DMS114 treated with DMSO at 0.1 percent for 48 hours (cell line): ENCODE data around the gene SRBD1.

Experiments used
- DNase-seq: peaks from one replicate; lab custom pipeline; 2025; ENCODE audit not compliant: unreplicated experiment; lab: John Stamatoyannopoulos, UW

Gene SRBD1

GRCh38 chr2:45611020-45611859, at the start of gene SRBD1:
Gene SRBD1 (minus strand): TSS chr2:45611267. CDS start chr2:45605441, 5,826 bp downstream.
- peak; percentile 88 for DNase-seq

GRCh38 chr2:45654250-45654649, 43.2 kb upstream of the SRBD1 start:
- no peak for DNase-seq

GRCh38 chr2:45653122-45653913, 42.3 kb upstream of the SRBD1 start:
- no peak for DNase-seq

GRCh38 chr2:45652090-45653031, 41.3 kb upstream of the SRBD1 start:
- DNase-seq: peak; percentile 3

DNA sequence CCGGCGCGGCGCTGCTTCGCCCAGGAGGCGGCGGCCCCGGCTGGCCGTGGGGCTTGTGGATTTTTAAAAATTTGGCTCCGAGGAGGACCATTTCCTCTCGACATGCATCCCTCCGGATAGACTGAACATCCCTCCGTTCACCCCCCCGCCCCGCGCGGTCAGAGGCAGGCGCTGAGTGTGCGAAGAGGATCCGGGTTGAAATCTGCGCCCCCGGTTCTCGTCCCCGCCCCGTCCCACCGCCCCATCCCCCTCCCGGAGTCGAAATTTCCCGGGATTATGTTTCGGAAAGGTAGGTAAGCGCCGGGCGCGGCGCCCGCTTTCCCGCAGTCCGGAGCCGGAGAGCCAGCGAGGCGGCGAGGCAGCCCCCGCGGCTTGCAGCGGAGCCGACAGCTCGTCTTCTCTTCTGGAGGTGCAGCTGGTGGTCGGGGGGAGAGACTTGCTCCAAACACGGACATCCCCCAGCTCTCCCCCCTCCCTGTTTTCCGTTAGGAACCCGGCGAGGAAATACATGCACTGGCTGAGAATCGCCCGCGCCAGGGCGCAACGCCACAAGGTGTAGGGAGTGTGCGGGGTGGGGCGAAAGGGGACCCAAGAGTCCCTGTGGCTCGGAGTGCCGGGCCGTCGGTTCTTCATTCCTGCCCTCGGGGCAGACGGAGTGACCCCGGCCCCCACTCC, 40.5 kb upstream of the SRBD1 start, which contains the start of gene PRKCE:
Gene PRKCE (plus strand): TSS at position 261 of the 675 bp plus-strand sequence.
- no peak for DNase-seq

DNA sequence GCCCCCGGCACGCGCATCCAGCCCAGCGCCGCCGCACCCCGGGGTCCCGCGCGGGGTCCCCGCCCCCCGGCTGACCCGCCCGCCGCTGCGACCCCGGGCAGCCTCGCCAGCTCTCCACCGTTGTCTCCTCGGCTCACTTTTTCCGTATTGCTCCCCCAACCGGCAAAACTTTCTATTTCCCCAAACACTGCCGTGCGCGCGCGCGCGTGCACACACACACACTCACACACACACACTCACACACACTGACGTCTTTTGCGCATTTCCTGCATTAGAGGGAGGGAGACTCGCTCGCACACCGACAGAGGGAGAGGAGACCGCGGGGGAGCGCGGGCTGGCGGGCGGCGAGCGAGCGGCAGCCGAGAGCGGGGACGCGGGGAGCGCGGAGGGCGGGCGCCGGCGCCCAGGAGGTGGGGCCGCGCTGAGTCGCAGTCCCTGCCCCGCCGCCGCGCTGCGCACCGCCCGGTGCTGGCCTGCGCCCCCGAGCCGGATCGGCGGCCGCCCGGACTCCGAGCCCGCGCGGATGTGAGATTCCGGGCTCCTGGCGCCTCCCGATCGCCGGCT, 39.9 kb upstream of the SRBD1 start:
- DNase-seq: peak; percentile 79

GRCh38 chr2:45649858-45650811, 39.1 kb upstream of the SRBD1 start:
- DNase-seq: peak; percentile 48

- no peak for DNase-seq
These were observed 38.4 kb upstream of the SRBD1 start for GRCh38 chr2:45649462-45649857.

DNA sequence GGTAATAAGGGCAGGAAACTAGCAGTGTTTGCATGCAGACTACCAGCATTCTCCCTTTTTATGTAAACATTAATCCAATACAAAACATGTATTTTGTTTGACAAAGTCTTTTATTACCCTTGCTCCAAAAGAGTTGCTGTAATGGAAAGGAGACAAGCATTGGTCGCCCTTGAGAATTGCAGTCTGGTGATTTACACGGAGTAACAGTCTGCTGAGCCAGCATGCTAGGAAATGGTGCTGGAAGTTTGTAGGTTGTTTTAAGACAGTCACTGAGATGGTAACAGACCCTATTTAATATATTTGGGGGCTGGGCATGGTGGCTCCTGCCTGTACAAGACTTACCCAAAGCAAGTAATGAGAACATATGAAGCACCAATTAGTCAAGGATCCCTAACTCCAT, 37.6 kb upstream of the SRBD1 start:
- DNase-seq: no peak

DNA sequence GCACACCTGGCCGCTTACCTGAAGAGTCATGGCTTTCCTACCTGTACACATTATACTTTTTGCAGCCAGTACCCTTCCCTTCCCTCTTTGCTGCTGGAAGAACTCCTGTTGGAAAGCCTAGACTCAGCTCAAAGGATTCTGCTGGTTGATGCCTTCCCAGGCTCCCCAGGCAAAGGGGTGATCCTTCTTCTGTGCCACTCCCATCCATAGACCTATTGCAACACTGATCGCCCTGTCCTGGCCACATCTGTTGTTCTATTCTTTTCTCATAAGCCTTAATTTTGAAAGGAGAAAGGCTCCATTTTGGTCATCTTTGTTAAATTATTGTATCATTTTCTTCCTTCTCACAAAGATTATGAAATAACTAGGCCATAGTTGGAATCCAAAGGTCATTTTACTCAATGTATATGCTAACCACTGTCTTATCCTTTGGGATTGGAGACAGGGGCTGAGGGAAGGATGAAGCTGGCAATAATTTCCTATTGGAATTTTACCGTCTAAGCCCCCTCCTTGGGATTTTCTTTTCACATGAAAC, 37.0 kb upstream of the SRBD1 start:
- DNase-seq: no peak

DNA sequence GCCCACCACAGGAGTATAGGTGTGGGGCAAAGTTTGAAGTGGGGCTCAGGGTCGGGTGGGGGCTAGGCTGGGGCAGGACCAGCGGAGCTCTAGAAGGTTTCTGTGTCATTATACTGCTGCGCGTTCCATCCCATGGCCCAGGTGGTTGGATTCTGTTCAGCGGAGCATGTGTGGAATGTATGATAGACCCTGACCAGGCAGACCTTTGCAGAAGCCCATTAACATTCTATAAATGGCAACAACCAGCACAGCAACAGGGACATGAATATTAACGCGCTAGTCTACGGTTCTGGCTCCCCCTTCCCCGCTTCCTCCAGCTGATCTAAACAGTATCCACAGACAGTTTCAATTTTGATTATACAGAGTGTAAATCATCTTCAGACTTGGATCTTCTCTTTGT, 36.3 kb upstream of the SRBD1 start:
- no peak for DNase-seq

DNA sequence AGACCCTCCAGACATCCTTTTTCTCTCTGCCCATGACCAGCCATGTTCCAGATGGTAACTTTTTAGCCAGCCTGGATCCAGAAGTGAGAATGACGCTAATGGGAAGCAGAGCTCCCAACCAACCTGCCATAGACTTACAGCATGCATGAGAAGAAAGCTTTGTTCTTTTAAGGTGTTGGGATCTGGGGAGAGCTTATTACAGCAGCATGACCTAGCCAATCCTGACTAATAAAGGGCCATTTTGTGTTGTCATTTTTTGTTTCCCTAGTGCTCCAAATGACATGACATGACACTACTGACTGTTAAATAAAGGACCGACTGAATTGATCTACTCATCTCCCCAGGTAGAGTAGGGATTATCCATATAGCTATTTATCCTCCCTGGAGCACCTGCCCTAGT, 35.2 kb upstream of the SRBD1 start:
- DNase-seq: no peak

DNA sequence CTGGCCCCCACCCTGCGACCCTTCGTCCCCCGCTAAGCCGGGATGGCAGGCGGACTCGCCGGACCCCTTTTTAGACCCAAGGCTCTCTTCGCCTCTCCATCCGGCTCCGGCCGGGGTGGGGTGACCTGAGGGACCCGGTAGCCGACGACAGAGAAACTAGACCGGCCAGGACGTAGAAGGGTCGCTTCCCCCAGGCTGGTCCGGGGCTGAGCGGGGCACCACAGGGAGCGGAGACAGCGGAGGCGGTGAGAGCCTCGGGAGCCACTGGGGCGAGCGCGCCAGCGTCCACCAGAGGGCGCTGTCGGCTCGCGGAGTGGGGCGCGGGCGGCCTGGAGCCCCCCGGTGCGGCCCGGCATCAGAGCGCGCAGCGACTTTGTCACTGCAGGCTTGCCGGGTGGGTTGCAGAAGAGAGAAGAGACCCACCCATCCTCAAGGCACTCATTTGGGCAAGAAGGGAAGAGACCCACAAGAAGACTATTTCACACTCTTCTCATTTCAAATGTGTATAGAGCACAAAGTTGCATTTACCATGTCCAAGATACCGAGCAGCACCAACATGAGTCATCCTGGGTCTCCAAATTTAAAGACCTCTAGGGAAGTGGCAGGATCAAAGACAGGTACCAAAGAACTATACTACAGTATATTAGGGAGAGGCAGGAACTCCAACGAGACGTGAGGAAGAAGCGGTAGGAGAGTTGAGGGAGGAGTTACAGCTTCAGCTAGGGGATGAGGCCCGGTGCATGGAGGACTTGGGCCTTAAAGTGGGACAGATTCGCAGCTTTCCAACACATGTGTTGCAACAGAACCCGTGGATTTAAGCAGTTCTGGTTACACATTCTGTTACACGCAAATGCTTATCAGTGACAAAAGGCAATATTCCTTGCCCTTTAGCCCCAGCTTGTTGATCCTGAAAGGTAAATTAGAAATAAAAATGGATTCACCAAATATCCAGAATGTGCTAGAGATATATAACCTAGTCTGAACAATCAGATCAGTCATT, 32.8 kb upstream of the SRBD1 start:
- DNase-seq: peak; percentile 43

- no peak for DNase-seq
These were observed 32.0 kb upstream of the SRBD1 start for GRCh38 chr2:45643095-45643494.

DNA sequence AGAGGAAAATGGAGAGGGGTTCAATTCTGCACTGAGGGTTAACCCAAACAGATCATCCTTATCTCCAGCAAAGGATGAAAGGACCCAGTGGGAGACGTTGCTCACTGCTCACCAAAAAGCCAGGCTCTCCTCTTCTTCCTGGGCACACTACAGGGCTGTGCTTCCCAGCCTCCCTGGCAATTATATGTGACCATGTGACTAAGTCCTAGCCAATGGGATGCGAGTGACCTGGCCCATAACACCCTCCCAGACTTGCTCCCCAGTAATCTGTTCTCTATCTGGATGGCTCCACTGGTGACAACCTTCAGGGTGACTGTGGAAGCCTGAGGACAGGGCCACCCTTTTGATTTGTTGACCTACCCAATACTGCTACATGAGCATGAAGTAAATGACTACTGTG, 29.5 kb upstream of the SRBD1 start:
- no peak for DNase-seq

GRCh38 chr2:45637440-45637839, 26.4 kb upstream of the SRBD1 start:
- DNase-seq: no peak

GRCh38 chr2:45636008-45636407, 24.9 kb upstream of the SRBD1 start:
- DNase-seq: no peak

- no peak for DNase-seq
These were observed 23.2 kb upstream of the SRBD1 start for GRCh38 chr2:45634223-45634622.
